ENCODE measurements around the gene ELF3. TPM values are rescaled to one million over a fixed set of nuclear protein-coding genes. Genes with fewer than 3 reads are reported as not detected.

ELF3 gene
- total and polyA plus RNA-seq, 2 of the 8 experiments (the other 6 are each of a cell fraction or from before 2014, with no cell fraction given) = 17.3 to 25.0 TPM

- CTCF ChIA-PET (ENCODE audit: partially characterized antibody) = interaction anchor here (1.1 to 27.9 kb wide), 4 partner anchors 16 to 109 kb away, joined by 3 to 1014 read pairs (median 9); partner anchors contain the start of gene GPR37L1
- 92% methylated on average over 17 of the region's 17 CpGs; no CpG with 5 or more reads in 1 of the 2 experiments for WGBS, 2 experiments (ENCODE audit: extremely low coverage in 1 of 2, insufficient coverage in 1 of 2, insufficient read length in 1 of 2, insufficient replicate concordance in 2 of 2, low coverage in 1 of 2, low lambda C conversion rate in 2 of 2, missing lambda C conversion rate in 1 of 2)
Measured at GRCh38 chr1:202014915-202015661, 4.7 kb downstream of the ELF3 start.

More at GRCh38 chr1:202014915-202015661, 4.7 kb downstream of the ELF3 start:
- H3K56ac ChIP-seq (replicated peaks; ENCODE audit: insufficient read length, low read depth, low read length) = no peak overlapping the region
- H4K91ac ChIP-seq (replicated peaks; ENCODE audit: insufficient read length, low read length) = no peak overlapping the region
- H3K79me1 ChIP-seq (ENCODE audit: low read depth, low read length) = peaks cover 5% of the 10 kb centered on the region
- peaks cover 8 to 39% (median 16%) of the 10 kb centered on the region in 4 experiments; a peak in 7 of 8 replicates for H3K36me3 ChIP-seq (ENCODE audit: control insufficient read depth in 2 of 4, insufficient read depth in 4 of 4, low read length in 3 of 4)
- DNase-seq (ENCODE audit: low read depth in 1 of 2, low spot score in 2 of 2) = no peak
- H4K8ac ChIP-seq (ENCODE audit: extremely low read depth, insufficient read depth, low read length) = no peak overlapping the region
- H3K9ac ChIP-seq (replicated peaks in 1 of 4; ENCODE audit: extremely low read depth in 1 of 4, low read depth in 3 of 4, low read length in 3 of 4) = no peak overlapping the region
- no peak overlapping the region for H2BK20ac ChIP-seq (ENCODE audit: low read length)
- H3K4me1 ChIP-seq (replicated peaks in 1 of 4; ENCODE audit: control insufficient read depth in 3 of 4, insufficient read depth in 4 of 4, low read length in 3 of 4) = peaks cover 0 to 24% (median 10%) of the 10 kb centered on the region in 4 experiments; a peak in 6 of 7 replicates
- peaks cover 2 to 3% of the 10 kb centered on the region in 2 experiments for H4K20me1 ChIP-seq (replicated peaks in 1 of 2; ENCODE audit: control insufficient read depth in 1 of 2, insufficient read depth in 2 of 2, low read length in 2 of 2)
- H3K23ac ChIP-seq (ENCODE audit: insufficient read length) = no peak overlapping the region
- H3K4me2 ChIP-seq (ENCODE audit: insufficient read depth in 1 of 2, low read depth in 2 of 2, low read length in 2 of 2) = no peak overlapping the region
- no peak overlapping the region for H3K4me3 ChIP-seq (ENCODE audit: extremely low read depth in 1 of 4, insufficient read depth in 2 of 4, low read depth in 3 of 4, low read length in 4 of 4)
- H2BK5ac ChIP-seq (ENCODE audit: low read depth, low read length) = no peak overlapping the region
- FAIRE-seq = no peak
- H3K9me3 ChIP-seq (ENCODE audit: insufficient read depth in 2 of 2, low read depth in 1 of 2, low read length in 1 of 2) = no peaks in the 10 kb centered on the region
- H2BK12ac ChIP-seq (ENCODE audit: low read depth, low read length) = no peak overlapping the region
- H3K79me2 ChIP-seq (ENCODE audit: control insufficient read depth in 1 of 2, insufficient read depth in 2 of 2, low read length in 2 of 2) = peaks cover 0 to 13% of the 10 kb centered on the region in 2 experiments; a peak in 1 of 4 replicates
- H4K5ac ChIP-seq (ENCODE audit: insufficient read length, low read depth, low read length) = no peak overlapping the region
- no peak overlapping the region for H3K27ac ChIP-seq (ENCODE audit: low read depth, low read length)
- no peak overlapping the region for H3K4ac ChIP-seq (replicated peaks; ENCODE audit: insufficient read length, low read depth, low read length)
- no peaks in the 10 kb centered on the region for H3K27me3 ChIP-seq (replicated peaks in 1 of 4; ENCODE audit: control insufficient read depth in 3 of 4, extremely low read depth in 1 of 4, insufficient read depth in 3 of 4, low read length in 3 of 4)
- POLR2A ChIA-PET (ENCODE audit: partially characterized antibody) = interaction anchor here (1.0 to 7.5 kb wide), 6 partner anchors 7 to 120 kb away, joined by 3 to 74 read pairs (median 4); no protein-coding TSS in a partner anchor
- no peak overlapping the region for H2AFZ ChIP-seq (ENCODE audit: low read length)
- no peak overlapping the region for H2BK15ac ChIP-seq (ENCODE audit: low read length)
- peaks cover 5% of the 10 kb centered on the region; the same call in 1 of the 2 replicates for H3K23me2 ChIP-seq (ENCODE audit: low read depth, low read length)
- no peak overlapping the region for H3K18ac ChIP-seq (ENCODE audit: extremely low read depth, low read length)
- no peak overlapping the region for H3K14ac ChIP-seq (ENCODE audit: insufficient read length)
- H2BK120ac ChIP-seq (replicated peaks; ENCODE audit: low read depth, low read length) = no peak overlapping the region
- TF ChIP-seq JUN (IDR thresholded peaks at IDR 0.05; ENCODE audit: low read depth, low read length) = no peak
- 0 out of 3 replicates have a peak, but pooled peaks of 1 of the 2 experiments have one; percentile 20 for TF ChIP-seq POLR2A (IDR thresholded peaks at IDR 0.05; ENCODE audit: control extremely low read depth in 1 of 2, low read depth in 2 of 2, low read length in 2 of 2)
- no peak for TF ChIP-seq HDAC6 (IDR thresholded peaks at IDR 0.05; ENCODE audit: low read depth, low read length)
- no peak for TF ChIP-seq SIX5 (IDR thresholded peaks at IDR 0.05; ENCODE audit: low read depth, low read length)
- TF ChIP-seq KDM4A (IDR thresholded peaks at IDR 0.05; ENCODE audit: low read depth, low read length, severe bottlenecking) = no peak
- no peak overlapping the region for H2AK5ac ChIP-seq (ENCODE audit: low read depth, low read length)
